A549 treated with RU486 at 1 μM for 4 hours (cell line): ENCODE results near the gene SMIM14. TPM values are rescaled to one million over a fixed set of nuclear protein-coding genes. Genes with fewer than 3 reads are reported as not detected.

Source experiments
- total RNA-seq: library from RNA; stranded (reverse); fragments of 200-300 nt; extraction: Qiagen RNA extraction; gene quantifications from 5 replicates; pipeline ENCODE4 v1.2.3, GENCODE V29; 2022; ENCODE audit warnings: low read depth

The SMIM14 gene
- 14.3 to 20.0 TPM (median 18.1 TPM) in 5 replicates for total RNA-seq

GRCh38 chr4:39638354-39639239 is at the start of gene SMIM14:
Gene SMIM14 (minus strand): TSS chr4:39638865. CDS start chr4:39605145, 33,720 bp downstream.

GRCh38 chr4:39527296-39528060 is 111.2 kb downstream of the SMIM14 start, which contains the start of gene UGDH:
Gene UGDH (minus strand): TSS chr4:39527439. CDS start chr4:39521512, 5,927 bp downstream.

Other genes with a start within 250 kb of the SMIM14 start
- gene KLB, start 231.9 kb downstream of the SMIM14 start, total RNA-seq = 0.06 to 0.18 TPM (median 0.13 TPM) in 5 replicates
- gene RPL9, start 179.9 kb downstream of the SMIM14 start, total RNA-seq = 847 to 1,812 TPM (median 993 TPM) in 5 replicates
- gene LIAS, start 179.8 kb downstream of the SMIM14 start, total RNA-seq = 9.2 to 13.8 TPM (median 9.5 TPM) in 5 replicates
- gene UGDH, start 111.4 kb downstream of the SMIM14 start, total RNA-seq = 256 to 418 TPM (median 273 TPM) in 5 replicates
- gene UBE2K, start 59.3 kb upstream of the SMIM14 start, total RNA-seq = 64.5 to 99.2 TPM (median 80.8 TPM) in 5 replicates